GM23338 (cell line): ENCODE results near the gene LSP1. TPM values are rescaled to one million over a fixed set of nuclear protein-coding genes. Genes with fewer than 3 reads are reported as not detected.

Experiments
- ATAC-seq: fragments of 200-7000 bp; cut with Tn5 transposase; 3 replicates; pipeline ENCODE4 v1.9.1; 2020
- DNase-seq: peaks from one replicate; pipeline ENCODE4 v3.0.0-alpha.2; 2015; ENCODE audit warnings: low spot score
- H2AFZ ChIP-seq: fragments of 200-600 bp; sonication (generic); 2 replicates; pipeline ENCODE4 v1.8.0; 2016; ENCODE audit warnings: antibody characterized with exemption, mild to moderate bottlenecking, moderate library complexity
- H3F3A ChIP-seq: fragments of 200-600 bp; sonication (generic); replicated peaks from 2 replicates; pipeline ENCODE4 v1.8.0; 2017; ENCODE audit warnings: antibody characterized with exemption, mixed run types, low read depth
- H3K27ac ChIP-seq: fragments of 200-600 bp; sonication (generic); 2 replicates; pipeline ENCODE4 v1.6.1; 2016; ENCODE audit warnings: low read depth
- H3K27me3 ChIP-seq: fragments of 200-600 bp; sonication (generic); 2 replicates; pipeline ENCODE4 v1.8.0; 2016; ENCODE audit warnings: mild to moderate bottlenecking, mixed run types, moderate library complexity; ENCODE audit not compliant: insufficient read depth
- H3K36me3 ChIP-seq: fragments of 200-600 bp; sonication (generic); 2 replicates; pipeline ENCODE4 v1.8.0; 2016; ENCODE audit warnings: mild to moderate bottlenecking; ENCODE audit not compliant: insufficient read depth
- H3K4me1 ChIP-seq: fragments of 200-600 bp; sonication (generic); 2 replicates; pipeline ENCODE4 v1.8.0; 2016; ENCODE audit warnings: mild to moderate bottlenecking, moderate library complexity; ENCODE audit not compliant: insufficient read depth
- H3K4me2 ChIP-seq: fragments of 200-600 bp; sonication (generic); 2 replicates; pipeline ENCODE4 v1.7.1; 2017; ENCODE audit warnings: mixed run types
- H3K4me3 ChIP-seq: fragments of 200-600 bp; sonication (generic); 2 replicates; pipeline ENCODE4 v1.6.1; 2016; ENCODE audit warnings: mixed run types
- H3K79me2 ChIP-seq: fragments of 200-600 bp; sonication (generic); replicated peaks from 2 replicates; pipeline ENCODE4 v1.8.0; 2017; ENCODE audit warnings: mild to moderate bottlenecking; ENCODE audit not compliant: insufficient read depth
- H3K9me2 ChIP-seq: fragments of 200-600 bp; sonication (generic); 2 replicates; pipeline ENCODE4 v1.8.0; 2017; ENCODE audit not compliant: insufficient read depth
- H4K20me1 ChIP-seq: fragments of 200-600 bp; sonication (generic); replicated peaks from 2 replicates; pipeline ENCODE4 v1.8.0; 2017; ENCODE audit warnings: mild to moderate bottlenecking; ENCODE audit not compliant: insufficient read depth
- H3K27ac Mint-ChIP-seq: 2 replicates; pipeline ENCODE4 v1.8.0; 2020; ENCODE audit warnings: inconsistent platforms, mild to moderate bottlenecking, moderate library complexity, mixed read lengths
- H3K27me3 Mint-ChIP-seq: 3 replicates; pipeline ENCODE4 v1.8.0; 2022; ENCODE audit warnings: low read depth, mild to moderate bottlenecking, moderate library complexity, mixed read lengths, inconsistent platforms; ENCODE audit not compliant: insufficient read depth, poor library complexity
- H3K36me3 Mint-ChIP-seq: 3 replicates; pipeline ENCODE4 v1.8.0; 2021; ENCODE audit warnings: low read depth, mild to moderate bottlenecking, inconsistent platforms, moderate library complexity, mixed read lengths
- H3K4me1 Mint-ChIP-seq: 3 replicates; pipeline ENCODE4 v1.8.0; 2020; ENCODE audit warnings: mild to moderate bottlenecking, inconsistent platforms, mixed read lengths
- H3K4me3 Mint-ChIP-seq: 3 replicates; pipeline ENCODE4 v1.8.0; 2021; ENCODE audit warnings: moderate library complexity, mild to moderate bottlenecking, inconsistent platforms, mixed read lengths
- H3K9me3 Mint-ChIP-seq: 3 replicates; pipeline ENCODE4 v1.8.0; 2020; ENCODE audit warnings: moderate library complexity, mild to moderate bottlenecking, inconsistent platforms, mixed read lengths
- CREB1 ChIP-seq: fragments of 250-450 bp; sonication (Bioruptor Pico); IDR thresholded peaks from 2 replicates; pipeline ENCODE4 v1.5.0; 2020; ENCODE audit warnings: low read depth, mild to moderate bottlenecking, moderate library complexity
- EZH2 ChIP-seq: fragments of 200-600 bp; sonication (generic); IDR thresholded peaks from one replicate; pipeline ENCODE4 v1.8.0; 2017; ENCODE audit warnings: antibody characterized with exemption, mild to moderate bottlenecking, low read depth; ENCODE audit not compliant: unreplicated experiment
- EZH2phosphoT487 ChIP-seq: fragments of 200-600 bp; sonication (generic); IDR thresholded peaks from one replicate; pipeline ENCODE4 v1.8.1; 2018; ENCODE audit warnings: antibody characterized with exemption; ENCODE audit not compliant: unreplicated experiment
- JUNB ChIP-seq: IDR thresholded peaks from one replicate; pipeline ENCODE4 v1.6.1; 2016; ENCODE audit warnings: antibody characterized with exemption; ENCODE audit not compliant: unreplicated experiment
- NANOG ChIP-seq: IDR thresholded peaks from 2 replicates; pipeline ENCODE4 v1.6.1; 2016; ENCODE audit warnings: antibody characterized with exemption, borderline replicate concordance
- POLR2AphosphoS5 ChIP-seq: IDR thresholded peaks from 2 replicates; pipeline ENCODE4 v1.6.1; 2016; ENCODE audit warnings: antibody characterized with exemption, low read depth
- STAT1 ChIP-seq: IDR thresholded peaks from one replicate; pipeline ENCODE4 v1.6.1; 2016; ENCODE audit warnings: antibody characterized with exemption; ENCODE audit not compliant: unreplicated experiment
- ZNF114 ChIP-seq: fragments of 250-450 bp; sonication (Bioruptor Pico); IDR thresholded peaks from 2 replicates; pipeline ENCODE4 v1.5.0; 2020; ENCODE audit warnings: mild to moderate bottlenecking, moderate library complexity
- ZNF331 ChIP-seq: fragments of 250-450 bp; sonication (Bioruptor Pico); IDR thresholded peaks from 2 replicates; pipeline ENCODE4 v1.5.0; 2020; ENCODE audit warnings: low read depth, mild to moderate bottlenecking, moderate library complexity
- polyA plus RNA-seq: library from polyadenylated mRNA; unstranded; fragments of >200 nt; fragmentation: Nextera tagmentation; extraction: Ambion mirVana; gene quantifications from 2 replicates; pipeline ENCODE4 v1.2.1, GENCODE V29; 2016
- total RNA-seq: library from RNA; depleted of rRNA; stranded (reverse); fragments of >200 nt; shearing (Covaris generic); gene quantifications from 2 replicates; pipeline ENCODE4 v1.2.3, GENCODE V29; 2014
- TF ChIP-seq, protein P1 (sequence below): IDR thresholded peaks from 2 replicates; pipeline ENCODE4 v1.6.1; 2016; ENCODE audit warnings: antibody characterized with exemption
- TF ChIP-seq, protein P2 (sequence below): fragments of 250-450 bp; sonication (Bioruptor Pico); IDR thresholded peaks from 2 replicates; pipeline ENCODE4 v1.5.0; 2020; ENCODE audit warnings: mild to moderate bottlenecking, moderate library complexity
- TF ChIP-seq, protein P3 (sequence below), 2 experiments: fragments of 200-600 bp in 1 of 2; sonication (generic) in 1 of 2; conservative IDR thresholded peaks; 2 replicates each; pipeline versions ENCODE4 v1.5.1 to v1.6.1; 2016 to 2017; ENCODE audit warnings: antibody characterized with exemption in 2 of 2, low read depth in 2 of 2, mild to moderate bottlenecking in 2 of 2, moderate library complexity in 1 of 2
- TF ChIP-seq, protein P4 (sequence below): IDR thresholded peaks from one replicate; pipeline ENCODE4 v1.6.1; 2018; ENCODE audit warnings: antibody characterized with exemption; ENCODE audit not compliant: unreplicated experiment

LSP1 gene
- total and polyA plus RNA-seq, 2 experiments from 2014 or later = 0.84 TPM; not detected in 1

DNA sequence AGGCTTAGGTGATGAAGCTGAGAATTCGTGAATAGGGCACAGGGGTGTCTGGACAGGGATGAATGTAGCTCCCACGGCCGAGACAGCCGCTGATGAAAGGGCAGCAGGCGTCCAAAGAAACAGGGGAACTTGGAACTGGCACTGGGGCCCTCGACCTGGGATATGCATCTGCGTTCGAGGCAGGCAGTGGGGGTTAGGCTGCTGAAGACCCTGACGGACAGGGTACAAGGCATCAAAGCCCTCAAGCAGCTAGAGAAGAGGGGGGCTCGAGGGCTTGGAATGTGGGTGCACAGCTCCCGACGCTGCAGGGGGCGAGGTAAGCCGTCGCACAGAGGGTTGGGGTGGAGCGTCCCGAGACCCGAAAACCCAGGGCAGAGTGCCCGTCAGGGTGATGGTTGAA lies 25.0 kb upstream of the LSP1 start:
- ATAC-seq = no peak
- Histone ChIP-seq H3K4me1 (no peaks in the 10 kb centered on the region; the same call in 1 of the 2 replicates), H3F3A (no peaks in the 10 kb centered on the region), H3K4me3 (no peak overlapping the region), H3K79me2 (no peaks in the 10 kb centered on the region), H3K27ac (no peak overlapping the region), H4K20me1 (no peaks in the 10 kb centered on the region), H3K36me3 (no peaks in the 10 kb centered on the region), H3K4me2 (no peak overlapping the region), H3K9me2 (no peaks in the 10 kb centered on the region), H2AFZ (no peak overlapping the region), H3K27me3 (no peaks in the 10 kb centered on the region)
- H3K4me3 Mint-ChIP-seq = no peak overlapping the region
- H3K27ac Mint-ChIP-seq = no peak overlapping the region
- H3K9me3 Mint-ChIP-seq = no peaks in the 10 kb centered on the region
- peaks cover 4% of the 10 kb centered on the region; the same call in 1 of the 3 replicates for H3K4me1 Mint-ChIP-seq
- DNase-seq = no peak
- TF ChIP-seq, protein P1, sequence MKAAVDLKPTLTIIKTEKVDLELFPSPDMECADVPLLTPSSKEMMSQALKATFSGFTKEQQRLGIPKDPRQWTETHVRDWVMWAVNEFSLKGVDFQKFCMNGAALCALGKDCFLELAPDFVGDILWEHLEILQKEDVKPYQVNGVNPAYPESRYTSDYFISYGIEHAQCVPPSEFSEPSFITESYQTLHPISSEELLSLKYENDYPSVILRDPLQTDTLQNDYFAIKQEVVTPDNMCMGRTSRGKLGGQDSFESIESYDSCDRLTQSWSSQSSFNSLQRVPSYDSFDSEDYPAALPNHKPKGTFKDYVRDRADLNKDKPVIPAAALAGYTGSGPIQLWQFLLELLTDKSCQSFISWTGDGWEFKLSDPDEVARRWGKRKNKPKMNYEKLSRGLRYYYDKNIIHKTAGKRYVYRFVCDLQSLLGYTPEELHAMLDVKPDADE = no peak
- TF ChIP-seq, protein P2, sequence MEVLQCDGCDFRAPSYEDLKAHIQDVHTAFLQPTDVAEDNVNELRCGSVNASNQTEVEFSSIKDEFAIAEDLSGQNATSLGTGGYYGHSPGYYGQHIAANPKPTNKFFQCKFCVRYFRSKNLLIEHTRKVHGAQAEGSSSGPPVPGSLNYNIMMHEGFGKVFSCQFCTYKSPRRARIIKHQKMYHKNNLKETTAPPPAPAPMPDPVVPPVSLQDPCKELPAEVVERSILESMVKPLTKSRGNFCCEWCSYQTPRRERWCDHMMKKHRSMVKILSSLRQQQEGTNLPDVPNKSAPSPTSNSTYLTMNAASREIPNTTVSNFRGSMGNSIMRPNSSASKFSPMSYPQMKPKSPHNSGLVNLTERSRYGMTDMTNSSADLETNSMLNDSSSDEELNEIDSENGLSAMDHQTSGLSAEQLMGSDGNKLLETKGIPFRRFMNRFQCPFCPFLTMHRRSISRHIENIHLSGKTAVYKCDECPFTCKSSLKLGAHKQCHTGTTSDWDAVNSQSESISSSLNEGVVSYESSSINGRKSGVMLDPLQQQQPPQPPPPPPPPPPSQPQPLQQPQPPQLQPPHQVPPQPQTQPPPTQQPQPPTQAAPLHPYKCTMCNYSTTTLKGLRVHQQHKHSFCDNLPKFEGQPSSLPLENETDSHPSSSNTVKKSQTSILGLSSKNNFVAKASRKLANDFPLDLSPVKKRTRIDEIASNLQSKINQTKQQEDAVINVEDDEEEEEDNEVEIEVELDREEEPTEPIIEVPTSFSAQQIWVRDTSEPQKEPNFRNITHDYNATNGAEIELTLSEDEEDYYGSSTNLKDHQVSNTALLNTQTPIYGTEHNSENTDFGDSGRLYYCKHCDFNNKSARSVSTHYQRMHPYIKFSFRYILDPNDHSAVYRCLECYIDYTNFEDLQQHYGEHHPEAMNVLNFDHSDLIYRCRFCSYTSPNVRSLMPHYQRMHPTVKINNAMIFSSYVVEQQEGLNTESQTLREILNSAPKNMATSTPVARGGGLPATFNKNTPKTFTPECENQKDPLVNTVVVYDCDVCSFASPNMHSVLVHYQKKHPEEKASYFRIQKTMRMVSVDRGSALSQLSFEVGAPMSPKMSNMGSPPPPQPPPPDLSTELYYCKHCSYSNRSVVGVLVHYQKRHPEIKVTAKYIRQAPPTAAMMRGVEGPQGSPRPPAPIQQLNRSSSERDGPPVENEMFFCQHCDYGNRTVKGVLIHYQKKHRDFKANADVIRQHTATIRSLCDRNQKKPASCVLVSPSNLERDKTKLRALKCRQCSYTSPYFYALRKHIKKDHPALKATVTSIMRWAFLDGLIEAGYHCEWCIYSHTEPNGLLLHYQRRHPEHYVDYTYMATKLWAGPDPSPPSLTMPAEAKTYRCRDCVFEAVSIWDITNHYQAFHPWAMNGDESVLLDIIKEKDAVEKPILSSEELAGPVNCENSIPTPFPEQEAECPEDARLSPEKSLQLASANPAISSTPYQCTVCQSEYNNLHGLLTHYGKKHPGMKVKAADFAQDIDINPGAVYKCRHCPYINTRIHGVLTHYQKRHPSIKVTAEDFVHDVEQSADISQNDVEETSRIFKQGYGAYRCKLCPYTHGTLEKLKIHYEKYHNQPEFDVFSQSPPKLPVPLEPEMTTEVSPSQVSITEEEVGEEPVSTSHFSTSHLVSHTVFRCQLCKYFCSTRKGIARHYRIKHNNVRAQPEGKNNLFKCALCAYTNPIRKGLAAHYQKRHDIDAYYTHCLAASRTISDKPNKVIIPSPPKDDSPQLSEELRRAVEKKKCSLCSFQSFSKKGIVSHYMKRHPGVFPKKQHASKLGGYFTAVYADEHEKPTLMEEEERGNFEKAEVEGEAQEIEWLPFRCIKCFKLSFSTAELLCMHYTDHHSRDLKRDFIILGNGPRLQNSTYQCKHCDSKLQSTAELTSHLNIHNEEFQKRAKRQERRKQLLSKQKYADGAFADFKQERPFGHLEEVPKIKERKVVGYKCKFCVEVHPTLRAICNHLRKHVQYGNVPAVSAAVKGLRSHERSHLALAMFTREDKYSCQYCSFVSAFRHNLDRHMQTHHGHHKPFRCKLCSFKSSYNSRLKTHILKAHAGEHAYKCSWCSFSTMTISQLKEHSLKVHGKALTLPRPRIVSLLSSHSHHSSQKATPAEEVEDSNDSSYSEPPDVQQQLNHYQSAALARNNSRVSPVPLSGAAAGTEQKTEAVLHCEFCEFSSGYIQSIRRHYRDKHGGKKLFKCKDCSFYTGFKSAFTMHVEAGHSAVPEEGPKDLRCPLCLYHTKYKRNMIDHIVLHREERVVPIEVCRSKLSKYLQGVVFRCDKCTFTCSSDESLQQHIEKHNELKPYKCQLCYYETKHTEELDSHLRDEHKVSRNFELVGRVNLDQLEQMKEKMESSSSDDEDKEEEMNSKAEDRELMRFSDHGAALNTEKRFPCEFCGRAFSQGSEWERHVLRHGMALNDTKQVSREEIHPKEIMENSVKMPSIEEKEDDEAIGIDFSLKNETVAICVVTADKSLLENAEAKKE (CRISPR knock-in tag) = no peak
- TF ChIP-seq, protein P3, sequence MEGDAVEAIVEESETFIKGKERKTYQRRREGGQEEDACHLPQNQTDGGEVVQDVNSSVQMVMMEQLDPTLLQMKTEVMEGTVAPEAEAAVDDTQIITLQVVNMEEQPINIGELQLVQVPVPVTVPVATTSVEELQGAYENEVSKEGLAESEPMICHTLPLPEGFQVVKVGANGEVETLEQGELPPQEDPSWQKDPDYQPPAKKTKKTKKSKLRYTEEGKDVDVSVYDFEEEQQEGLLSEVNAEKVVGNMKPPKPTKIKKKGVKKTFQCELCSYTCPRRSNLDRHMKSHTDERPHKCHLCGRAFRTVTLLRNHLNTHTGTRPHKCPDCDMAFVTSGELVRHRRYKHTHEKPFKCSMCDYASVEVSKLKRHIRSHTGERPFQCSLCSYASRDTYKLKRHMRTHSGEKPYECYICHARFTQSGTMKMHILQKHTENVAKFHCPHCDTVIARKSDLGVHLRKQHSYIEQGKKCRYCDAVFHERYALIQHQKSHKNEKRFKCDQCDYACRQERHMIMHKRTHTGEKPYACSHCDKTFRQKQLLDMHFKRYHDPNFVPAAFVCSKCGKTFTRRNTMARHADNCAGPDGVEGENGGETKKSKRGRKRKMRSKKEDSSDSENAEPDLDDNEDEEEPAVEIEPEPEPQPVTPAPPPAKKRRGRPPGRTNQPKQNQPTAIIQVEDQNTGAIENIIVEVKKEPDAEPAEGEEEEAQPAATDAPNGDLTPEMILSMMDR (conservative IDR thresholded peaks at IDR 0.05; ENCODE audit: low read depth in 2 of 2) = no peak
- TF ChIP-seq POLR2AphosphoS5 (no peak), JUNB (no peak), ZNF114 (CRISPR knock-in tag) (no peak), CREB1 (CRISPR knock-in tag) (no peak), ZNF331 (no peak), STAT1 (no peak), EZH2phosphoT487 (no peak), NANOG (no peak), EZH2 (no peak)
- TF ChIP-seq, protein P4, sequence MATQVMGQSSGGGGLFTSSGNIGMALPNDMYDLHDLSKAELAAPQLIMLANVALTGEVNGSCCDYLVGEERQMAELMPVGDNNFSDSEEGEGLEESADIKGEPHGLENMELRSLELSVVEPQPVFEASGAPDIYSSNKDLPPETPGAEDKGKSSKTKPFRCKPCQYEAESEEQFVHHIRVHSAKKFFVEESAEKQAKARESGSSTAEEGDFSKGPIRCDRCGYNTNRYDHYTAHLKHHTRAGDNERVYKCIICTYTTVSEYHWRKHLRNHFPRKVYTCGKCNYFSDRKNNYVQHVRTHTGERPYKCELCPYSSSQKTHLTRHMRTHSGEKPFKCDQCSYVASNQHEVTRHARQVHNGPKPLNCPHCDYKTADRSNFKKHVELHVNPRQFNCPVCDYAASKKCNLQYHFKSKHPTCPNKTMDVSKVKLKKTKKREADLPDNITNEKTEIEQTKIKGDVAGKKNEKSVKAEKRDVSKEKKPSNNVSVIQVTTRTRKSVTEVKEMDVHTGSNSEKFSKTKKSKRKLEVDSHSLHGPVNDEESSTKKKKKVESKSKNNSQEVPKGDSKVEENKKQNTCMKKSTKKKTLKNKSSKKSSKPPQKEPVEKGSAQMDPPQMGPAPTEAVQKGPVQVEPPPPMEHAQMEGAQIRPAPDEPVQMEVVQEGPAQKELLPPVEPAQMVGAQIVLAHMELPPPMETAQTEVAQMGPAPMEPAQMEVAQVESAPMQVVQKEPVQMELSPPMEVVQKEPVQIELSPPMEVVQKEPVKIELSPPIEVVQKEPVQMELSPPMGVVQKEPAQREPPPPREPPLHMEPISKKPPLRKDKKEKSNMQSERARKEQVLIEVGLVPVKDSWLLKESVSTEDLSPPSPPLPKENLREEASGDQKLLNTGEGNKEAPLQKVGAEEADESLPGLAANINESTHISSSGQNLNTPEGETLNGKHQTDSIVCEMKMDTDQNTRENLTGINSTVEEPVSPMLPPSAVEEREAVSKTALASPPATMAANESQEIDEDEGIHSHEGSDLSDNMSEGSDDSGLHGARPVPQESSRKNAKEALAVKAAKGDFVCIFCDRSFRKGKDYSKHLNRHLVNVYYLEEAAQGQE = no peak
- no peaks in the 10 kb centered on the region for H3K36me3 Mint-ChIP-seq
- peaks cover 17% of the 10 kb centered on the region for H3K27me3 Mint-ChIP-seq
